Measurements from ENCODE around the gene MYO5C.

MYO5C gene

GRCh38 chr15:52162260-52162659 is 133.3 kb downstream of the MYO5C start:
- no peaks in the 10 kb centered on the region for H3K9me3 ChIP-seq (ENCODE audit: control insufficient read depth, insufficient read depth, low read length)
- H3K36me3 ChIP-seq (ENCODE audit: insufficient read depth, low read length): no peaks in the 10 kb centered on the region
- no peaks in the 10 kb centered on the region for H3K4me1 ChIP-seq (ENCODE audit: insufficient read depth, low read length)
- no peak overlapping the region for H3K9ac ChIP-seq (ENCODE audit: low read depth, low read length)

DNA sequence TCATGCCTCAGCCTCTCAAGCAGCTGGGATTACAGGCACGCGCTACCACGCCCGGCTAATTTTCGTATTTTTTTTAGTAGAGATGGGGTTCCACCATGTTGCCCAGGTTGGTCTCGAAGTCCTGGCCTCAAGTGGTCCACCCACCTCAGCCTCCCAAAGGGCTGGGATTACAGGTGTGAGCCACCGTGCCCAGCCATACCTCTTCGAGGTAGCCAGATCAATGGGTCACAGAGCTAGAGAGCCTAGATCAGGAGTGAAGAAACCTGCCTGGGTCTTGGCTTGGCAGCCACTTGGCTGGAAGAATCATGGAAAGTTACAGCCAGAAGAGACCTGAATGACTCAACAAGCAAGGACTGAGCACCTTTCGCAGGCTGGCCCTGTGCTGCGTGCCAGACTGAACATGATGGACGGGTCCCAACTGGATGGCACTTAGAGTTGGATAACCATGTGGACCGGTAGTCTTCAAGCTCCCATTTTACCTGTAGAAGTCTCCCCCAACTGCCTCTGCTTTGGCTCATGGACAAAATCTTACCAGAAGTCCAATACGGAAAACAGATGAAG is 134.1 kb downstream of the MYO5C start:
- Histone ChIP-seq H3K9ac (ENCODE audit: low read depth, low read length) (no peak overlapping the region), H3K9me3 (ENCODE audit: control insufficient read depth, insufficient read depth, low read length) (no peaks in the 10 kb centered on the region), H3K4me1 (ENCODE audit: insufficient read depth, low read length) (no peaks in the 10 kb centered on the region), H3K36me3 (ENCODE audit: insufficient read depth, low read length) (no peaks in the 10 kb centered on the region)

DNA sequence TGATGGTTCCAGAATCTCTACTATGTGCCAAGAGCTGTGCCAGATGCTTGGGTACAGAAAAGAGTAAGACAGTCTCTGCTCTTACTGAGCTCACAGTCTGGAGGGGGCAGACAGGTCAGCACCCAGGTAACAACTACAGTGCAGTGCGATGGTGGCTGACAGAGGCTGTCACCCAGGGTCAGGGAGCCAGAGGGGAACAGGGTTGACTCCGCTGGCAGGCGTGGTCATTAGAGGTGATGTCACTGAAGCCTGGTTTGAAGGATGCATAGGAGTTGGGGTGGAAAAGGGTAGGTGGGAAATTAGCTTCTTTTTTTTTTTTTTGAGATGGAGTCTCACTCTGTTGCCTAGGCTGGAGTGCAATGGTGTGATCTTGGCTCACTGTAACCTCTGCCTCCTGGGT is 136.0 kb downstream of the MYO5C start:
- Histone ChIP-seq H3K9me3 (ENCODE audit: control insufficient read depth, insufficient read depth, low read length) (no peaks in the 10 kb centered on the region), H3K9ac (ENCODE audit: low read depth, low read length) (no peak overlapping the region), H3K36me3 (ENCODE audit: insufficient read depth, low read length) (no peaks in the 10 kb centered on the region), H3K4me1 (ENCODE audit: insufficient read depth, low read length) (no peaks in the 10 kb centered on the region)

DNA sequence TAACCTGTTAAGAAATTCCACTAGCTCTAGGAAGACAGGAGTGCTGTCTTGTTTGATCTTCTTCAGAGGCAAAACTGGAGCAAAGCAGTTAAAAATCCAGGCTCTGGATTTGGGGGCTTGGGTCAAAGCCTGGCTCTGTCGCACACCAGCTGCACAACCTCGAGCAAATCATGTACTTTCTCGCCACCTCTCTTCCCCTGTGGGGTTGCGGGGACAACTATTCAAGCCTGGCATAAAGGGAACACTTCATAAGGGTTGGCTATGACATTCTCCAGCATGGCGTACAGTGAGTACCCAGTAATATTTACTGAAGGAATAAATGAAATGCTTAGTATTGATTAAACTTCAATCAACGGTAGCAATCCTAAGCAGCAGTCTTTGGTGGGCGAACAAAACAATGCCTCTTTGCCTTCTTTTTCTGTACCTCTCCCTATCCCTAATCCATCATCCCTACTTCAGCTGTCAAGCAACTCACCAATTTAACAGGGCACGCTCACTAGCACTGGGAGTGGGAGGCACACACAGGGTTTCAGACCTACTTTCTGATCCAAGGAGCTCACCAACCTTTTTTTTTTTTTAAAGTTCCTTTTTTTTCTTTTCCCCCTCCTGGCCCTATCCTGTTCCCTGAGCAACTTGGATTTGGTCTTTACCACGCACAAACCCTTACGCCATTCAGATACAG is 137.4 kb downstream of the MYO5C start:
- H3K9me3 ChIP-seq (ENCODE audit: control insufficient read depth, insufficient read depth, low read length): no peaks in the 10 kb centered on the region
- H3K9ac ChIP-seq (ENCODE audit: low read depth, low read length): no peak overlapping the region
- H3K36me3 ChIP-seq (ENCODE audit: insufficient read depth, low read length): no peaks in the 10 kb centered on the region
- H3K4me1 ChIP-seq (ENCODE audit: insufficient read depth, low read length): no peaks in the 10 kb centered on the region

DNA sequence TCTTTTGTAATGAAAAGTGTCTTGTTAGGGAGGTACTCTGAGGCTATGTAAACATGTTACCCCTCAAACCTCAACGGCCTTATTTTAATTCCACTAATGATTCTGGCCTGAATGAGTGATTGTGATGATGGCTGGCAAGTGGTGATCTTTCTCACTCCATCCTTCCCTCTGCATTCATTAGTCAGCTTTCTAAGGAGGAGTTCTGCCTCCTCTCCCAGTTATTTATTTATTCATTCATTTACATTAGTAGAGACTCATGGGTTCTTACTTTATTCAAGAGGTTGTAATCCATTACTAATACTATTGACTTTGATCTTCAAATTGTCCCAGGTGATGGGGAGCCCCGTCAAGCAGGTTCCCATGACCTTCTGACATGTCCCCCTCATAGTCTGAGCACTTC is 139.7 kb downstream of the MYO5C start:
- Histone ChIP-seq H3K9me3 (ENCODE audit: control insufficient read depth, insufficient read depth, low read length) (no peaks in the 10 kb centered on the region), H3K9ac (ENCODE audit: low read depth, low read length) (no peak overlapping the region), H3K36me3 (ENCODE audit: insufficient read depth, low read length) (no peaks in the 10 kb centered on the region), H3K4me1 (ENCODE audit: insufficient read depth, low read length) (no peaks in the 10 kb centered on the region)

DNA sequence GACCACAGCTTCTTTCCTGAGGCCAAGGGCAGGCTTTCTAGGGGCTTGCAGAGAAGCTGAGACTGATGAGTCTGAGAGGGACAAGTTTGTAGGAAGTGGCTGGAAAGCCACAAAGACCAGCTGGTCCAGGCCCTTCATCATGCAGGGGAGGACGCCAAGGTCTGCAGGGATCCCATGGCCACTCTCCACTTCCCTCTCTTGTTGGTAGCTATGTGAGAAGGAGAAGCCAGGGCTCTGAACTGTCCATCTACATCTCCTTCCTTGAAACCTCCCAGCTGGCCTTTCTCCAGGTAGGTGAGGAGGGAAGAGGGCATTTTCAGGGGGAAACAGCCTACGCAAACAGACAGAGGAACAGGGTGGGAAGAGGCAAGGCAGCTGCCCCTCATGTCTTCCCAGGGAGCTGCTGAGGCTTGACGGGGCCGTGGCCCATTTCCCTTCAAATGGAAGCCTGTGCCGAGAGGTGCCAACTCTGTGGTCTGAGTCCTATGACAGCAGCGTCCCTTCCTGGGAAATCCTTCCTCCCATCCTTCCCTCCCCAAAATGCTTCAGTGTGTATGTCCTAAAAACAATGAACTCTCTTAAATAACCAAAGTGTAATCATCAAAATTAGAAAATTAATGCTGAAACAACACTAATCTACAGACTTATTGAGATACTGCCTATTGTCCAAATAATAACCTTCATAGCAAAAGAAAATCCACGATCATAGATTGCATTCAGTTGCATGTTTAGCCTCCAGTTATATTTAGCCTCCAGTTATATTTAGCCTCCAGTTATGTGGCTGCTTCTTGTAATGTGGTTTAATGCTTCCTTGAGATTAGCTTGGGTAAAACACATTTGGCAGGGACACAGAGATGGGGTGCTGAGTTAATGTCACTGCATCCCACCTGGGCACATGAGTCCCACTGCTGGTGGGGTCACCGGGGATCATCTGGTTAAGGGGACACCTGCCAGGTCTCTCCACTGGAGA is 140.4 kb downstream of the MYO5C start:
- no peaks in the 10 kb centered on the region for H3K36me3 ChIP-seq (ENCODE audit: insufficient read depth, low read length)
- no peaks in the 10 kb centered on the region for H3K4me1 ChIP-seq (ENCODE audit: insufficient read depth, low read length)
- H3K9ac ChIP-seq (ENCODE audit: low read depth, low read length): no peak overlapping the region
- H3K9me3 ChIP-seq (ENCODE audit: control insufficient read depth, insufficient read depth, low read length): no peaks in the 10 kb centered on the region

DNA sequence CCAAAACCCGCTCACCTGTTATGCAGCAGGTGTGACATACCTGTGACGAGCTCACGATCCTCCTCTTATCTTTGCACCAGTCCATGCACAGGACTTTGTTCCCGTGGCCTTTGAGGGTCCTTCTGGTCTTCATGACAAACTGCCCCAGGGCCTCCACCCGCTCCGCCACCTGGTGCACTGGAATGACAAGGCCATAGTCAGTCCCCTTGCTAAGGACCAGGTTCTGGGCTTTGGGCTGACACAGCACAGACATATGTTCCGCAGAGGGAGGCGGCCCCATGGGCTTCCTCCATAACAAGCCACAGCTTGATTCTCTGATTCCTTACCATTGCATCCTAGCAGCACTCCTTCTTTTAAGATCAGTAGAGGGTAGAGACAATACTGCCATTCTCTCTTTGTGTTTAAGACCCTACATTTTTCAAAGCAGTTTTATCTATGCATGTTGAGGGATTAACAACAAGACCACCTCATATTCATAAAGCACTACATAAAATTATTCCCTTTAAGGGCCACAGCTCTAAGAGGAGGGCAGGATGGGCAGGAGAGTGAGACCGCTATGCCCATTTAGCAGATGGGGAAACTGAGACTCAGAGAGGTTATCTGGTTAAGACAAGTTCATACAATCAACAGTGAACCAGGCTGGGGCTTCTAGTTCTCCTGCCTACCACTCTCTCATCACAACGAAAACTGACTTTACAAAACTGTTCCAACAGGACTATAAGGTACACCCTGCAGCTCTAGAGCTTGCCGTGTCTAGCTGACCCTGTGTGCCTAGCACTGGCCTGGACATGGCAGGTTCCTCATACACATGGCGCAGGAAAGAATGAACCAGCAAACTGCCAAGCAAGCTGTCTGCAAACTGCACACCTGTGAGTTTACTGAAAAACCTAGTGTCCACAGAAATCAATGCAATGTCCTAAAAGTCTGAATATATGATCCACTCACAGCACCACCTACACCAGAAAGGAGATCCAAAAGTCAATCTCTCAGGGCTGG is 141.4 kb downstream of the MYO5C start:
- Histone ChIP-seq H3K36me3 (ENCODE audit: insufficient read depth, low read length) (no peaks in the 10 kb centered on the region), H3K4me1 (ENCODE audit: insufficient read depth, low read length) (no peaks in the 10 kb centered on the region), H3K9me3 (ENCODE audit: control insufficient read depth, insufficient read depth, low read length) (no peaks in the 10 kb centered on the region), H3K9ac (ENCODE audit: low read depth, low read length) (no peak overlapping the region)

GRCh38 chr15:52151353-52151752 is 144.3 kb downstream of the MYO5C start:
- no peaks in the 10 kb centered on the region for H3K9me3 ChIP-seq (ENCODE audit: control insufficient read depth, insufficient read depth, low read length)
- H3K4me1 ChIP-seq (ENCODE audit: insufficient read depth, low read length): no peaks in the 10 kb centered on the region; the same call in 1 of the 2 replicates
- H3K9ac ChIP-seq (ENCODE audit: low read depth, low read length): no peak overlapping the region
- H3K36me3 ChIP-seq (ENCODE audit: insufficient read depth, low read length): peaks cover 5% of the 10 kb centered on the region

- Histone ChIP-seq H3K4me1 (ENCODE audit: insufficient read depth, low read length) (no peaks in the 10 kb centered on the region; the same call in 1 of the 2 replicates), H3K36me3 (ENCODE audit: insufficient read depth, low read length) (peaks cover 5% of the 10 kb centered on the region), H3K9ac (ENCODE audit: low read depth, low read length) (no peak overlapping the region), H3K9me3 (ENCODE audit: control insufficient read depth, insufficient read depth, low read length) (no peaks in the 10 kb centered on the region)
Measured at GRCh38 chr15:52150871-52151270, 144.7 kb downstream of the MYO5C start.

- no peak overlapping the region for H3K9ac ChIP-seq (ENCODE audit: low read depth, low read length)
- no peaks in the 10 kb centered on the region for H3K9me3 ChIP-seq (ENCODE audit: control insufficient read depth, insufficient read depth, low read length)
- no peaks in the 10 kb centered on the region; the same call in 1 of the 2 replicates for H3K4me1 ChIP-seq (ENCODE audit: insufficient read depth, low read length)
- peaks cover 5% of the 10 kb centered on the region for H3K36me3 ChIP-seq (ENCODE audit: insufficient read depth, low read length)
Measured at GRCh38 chr15:52150043-52150825, 145.4 kb downstream of the MYO5C start.

- no peak overlapping the region for H3K9ac ChIP-seq (ENCODE audit: low read depth, low read length)
- peaks cover 5% of the 10 kb centered on the region for H3K36me3 ChIP-seq (ENCODE audit: insufficient read depth, low read length)
- peaks cover 8% of the 10 kb centered on the region; the same call in 1 of the 2 replicates for H3K4me1 ChIP-seq (ENCODE audit: insufficient read depth, low read length)
- H3K9me3 ChIP-seq (ENCODE audit: control insufficient read depth, insufficient read depth, low read length): no peaks in the 10 kb centered on the region; the same call in 1 of the 2 replicates
Measured at GRCh38 chr15:52148403-52148802, 147.2 kb downstream of the MYO5C start.

DNA sequence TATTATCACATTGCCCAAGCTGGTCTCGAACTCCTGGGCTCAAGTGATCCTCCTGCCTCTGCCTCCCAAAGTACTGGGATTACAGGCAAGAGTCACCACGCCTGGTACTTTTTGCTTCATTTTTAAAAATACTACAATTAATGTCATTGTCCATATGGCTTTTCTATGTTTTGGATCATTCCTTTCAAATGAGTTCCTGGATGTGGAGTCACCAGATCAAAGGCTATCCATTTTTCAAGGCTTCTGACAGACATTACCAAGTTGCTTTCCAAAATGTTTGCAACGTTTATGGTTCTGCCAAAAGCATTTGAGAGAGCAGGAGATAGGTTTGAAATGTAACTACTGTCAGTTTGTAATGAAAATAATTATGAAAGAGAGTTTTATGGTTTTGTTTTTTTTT is 148.8 kb downstream of the MYO5C start:
- no peaks in the 10 kb centered on the region; the same call in 1 of the 2 replicates for H3K9me3 ChIP-seq (ENCODE audit: control insufficient read depth, insufficient read depth, low read length)
- H3K9ac ChIP-seq (ENCODE audit: low read depth, low read length): no peak overlapping the region
- H3K4me1 ChIP-seq (ENCODE audit: insufficient read depth, low read length): peaks cover 9% of the 10 kb centered on the region; the same call in 1 of the 2 replicates
- H3K36me3 ChIP-seq (ENCODE audit: insufficient read depth, low read length): peaks cover 5% of the 10 kb centered on the region

- Histone ChIP-seq H3K9ac (ENCODE audit: low read depth, low read length) (no peak overlapping the region), H3K9me3 (ENCODE audit: control insufficient read depth, insufficient read depth, low read length) (no peaks in the 10 kb centered on the region; the same call in 1 of the 2 replicates), H3K36me3 (ENCODE audit: insufficient read depth, low read length) (peaks cover 5% of the 10 kb centered on the region), H3K4me1 (ENCODE audit: insufficient read depth, low read length) (peaks cover 9% of the 10 kb centered on the region; the same call in 1 of the 2 replicates)
Measured at GRCh38 chr15:52146261-52146660, 149.3 kb downstream of the MYO5C start.
